SHP77 treated with DMSO at 0.1 percent for 48 hours (cell line): ENCODE results near the gene EFCAB10.
A peak's percentile ranks its signal among the peaks of the same experiment; 100 is the strongest.
"Not testable (repeated sequence)": the region's sequence is repeated elsewhere in the genome, so short reads cannot be mapped to it uniquely, and the experiment has no call there.

Experiments used
- DNase-seq: peaks from one replicate; lab custom pipeline; 2025; lab: John Stamatoyannopoulos, UW

EFCAB10 gene

DNA sequence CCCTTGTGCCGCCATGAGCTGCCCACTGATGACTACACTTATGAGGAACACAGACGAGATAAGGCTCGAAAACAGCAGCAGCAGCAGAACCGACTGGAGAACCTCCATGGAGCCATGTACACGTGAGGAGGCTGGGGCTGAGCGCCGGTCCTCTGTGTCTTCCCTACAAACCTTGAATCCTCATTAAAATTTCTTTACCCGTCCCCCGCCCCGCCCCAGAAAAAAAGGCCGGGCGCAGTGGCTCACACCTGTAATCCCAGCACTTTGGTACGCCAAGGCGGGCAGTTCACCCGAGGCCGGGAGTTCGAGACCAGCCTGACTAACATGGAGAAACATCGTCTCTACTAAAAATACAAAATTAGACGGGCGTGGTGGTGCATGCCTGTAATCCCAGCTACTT lies 50.7 kb downstream of the EFCAB10 start:
- DNase-seq = no peak

DNA sequence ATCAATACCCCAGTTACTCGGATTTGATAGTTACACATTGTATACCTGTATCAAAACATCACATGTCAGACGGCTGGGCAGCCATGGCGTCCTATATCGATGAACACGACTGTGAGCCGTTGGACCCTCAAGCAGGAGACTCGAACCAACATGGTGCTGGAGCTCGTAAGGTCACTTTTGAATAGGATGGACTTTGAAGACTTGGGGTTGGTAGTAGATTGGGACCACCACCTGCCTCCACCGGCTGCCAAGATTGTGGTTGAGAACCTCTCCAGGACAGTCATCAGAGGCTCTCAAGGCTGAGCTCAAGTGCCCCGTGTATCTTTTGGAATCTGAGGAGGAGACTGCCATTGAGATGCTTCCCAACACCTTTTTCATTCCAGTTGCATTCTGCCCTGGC lies 51.2 kb downstream of the EFCAB10 start:
- DNase-seq = no peak

DNA sequence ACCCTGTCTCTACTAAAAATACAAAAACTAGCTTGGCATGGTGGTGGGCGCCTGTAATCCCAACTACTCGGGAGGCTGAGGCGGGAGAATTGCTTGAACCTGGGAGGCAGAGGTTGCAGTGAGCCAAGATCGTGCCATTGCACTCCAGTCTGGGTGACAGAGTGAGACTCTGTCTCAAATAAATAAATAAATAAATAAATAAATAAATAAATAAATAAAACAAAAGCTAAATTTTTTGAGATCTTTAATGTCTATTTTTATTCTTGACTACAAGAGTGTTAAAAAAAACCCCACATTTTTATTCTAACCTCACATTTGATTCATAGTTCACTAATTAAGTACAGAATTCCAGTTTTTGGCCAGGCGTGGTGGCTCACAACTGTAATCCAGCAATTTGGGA lies 53.6 kb downstream of the EFCAB10 start:
- not testable (repeated sequence) for DNase-seq

DNA sequence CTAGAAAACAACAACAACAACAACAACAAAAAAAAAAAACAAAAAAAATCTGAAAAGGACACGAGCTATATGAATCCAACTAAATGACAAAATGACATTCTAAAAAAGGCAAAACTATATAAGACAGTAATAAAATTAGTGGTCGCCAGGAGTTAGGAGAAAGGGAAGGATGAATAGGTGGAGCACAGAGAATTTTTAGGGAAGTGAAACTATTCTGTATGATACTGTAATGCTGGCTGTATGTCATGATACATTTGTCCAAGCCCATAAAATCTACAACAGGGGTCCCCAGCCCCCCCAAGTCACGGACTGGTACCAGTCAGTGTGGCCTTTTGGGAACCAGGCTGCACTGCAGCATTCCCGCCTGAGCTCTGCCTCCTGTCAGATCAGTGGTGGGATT lies 56.5 kb downstream of the EFCAB10 start:
- DNase-seq = no peak

DNA sequence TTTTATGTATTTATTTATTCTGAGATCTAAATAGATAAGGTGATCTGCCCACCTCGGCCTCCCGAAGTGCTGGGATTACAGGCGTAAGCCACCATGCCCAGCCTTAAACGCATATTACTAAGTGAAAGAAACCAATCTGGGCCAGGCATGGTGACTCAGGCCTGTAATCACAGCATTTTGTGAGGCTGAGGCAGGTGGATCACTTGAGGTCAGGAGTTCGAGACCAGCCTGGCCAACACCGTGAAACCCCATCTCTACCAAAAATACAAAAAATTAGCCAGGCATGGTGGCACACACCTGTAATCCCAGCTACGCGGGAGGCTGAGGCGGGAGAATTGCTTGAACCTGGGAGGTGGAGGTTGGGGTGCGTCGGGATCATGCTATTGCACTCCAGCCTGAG lies 56.9 kb downstream of the EFCAB10 start:
- DNase-seq = not testable (repeated sequence)

DNA sequence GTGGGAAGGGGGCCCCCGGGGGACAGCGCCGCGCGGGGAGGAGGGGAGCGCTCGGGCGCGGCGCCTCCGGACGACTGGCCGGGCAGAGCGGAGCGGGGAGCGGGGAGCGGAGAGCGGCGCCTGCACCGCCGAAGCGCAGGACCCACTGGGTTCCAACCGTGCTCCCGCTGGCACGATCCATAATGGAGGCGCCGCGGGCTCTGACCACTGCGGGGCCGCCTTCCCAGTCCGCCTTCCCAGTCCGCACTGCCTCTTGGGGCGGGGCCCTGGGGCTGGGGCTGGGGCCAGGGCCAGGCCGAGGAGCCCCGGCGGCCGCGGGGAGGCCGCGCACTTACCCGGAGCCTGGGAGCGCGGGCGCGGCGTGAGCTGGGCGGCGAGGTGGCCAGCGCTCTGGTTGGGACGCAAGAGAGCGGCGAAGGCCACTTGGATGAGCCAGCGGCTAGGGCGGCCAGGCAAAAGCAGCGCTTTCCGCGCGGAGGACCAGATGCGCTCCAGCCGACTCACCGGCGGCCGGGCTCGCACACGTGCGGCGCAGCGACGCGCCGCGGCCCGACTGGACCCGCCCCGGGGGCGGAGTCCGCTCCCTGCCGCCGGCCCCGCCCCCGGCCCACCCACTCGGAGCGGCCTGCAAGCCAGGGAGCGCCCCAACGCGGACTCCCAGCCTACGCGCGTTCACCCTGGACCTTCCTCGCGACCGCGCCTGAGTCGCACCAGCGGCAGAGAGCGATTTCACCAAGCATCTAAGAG lies 59.4 kb downstream of the EFCAB10 start, which contains the start of gene PUS7:
PUS7 (minus strand) TSS at position 555 of the 747 bp plus-strand sequence. CDS start 13,759 bp downstream, outside the sequence.
- peak; percentile 28 for DNase-seq

DNA sequence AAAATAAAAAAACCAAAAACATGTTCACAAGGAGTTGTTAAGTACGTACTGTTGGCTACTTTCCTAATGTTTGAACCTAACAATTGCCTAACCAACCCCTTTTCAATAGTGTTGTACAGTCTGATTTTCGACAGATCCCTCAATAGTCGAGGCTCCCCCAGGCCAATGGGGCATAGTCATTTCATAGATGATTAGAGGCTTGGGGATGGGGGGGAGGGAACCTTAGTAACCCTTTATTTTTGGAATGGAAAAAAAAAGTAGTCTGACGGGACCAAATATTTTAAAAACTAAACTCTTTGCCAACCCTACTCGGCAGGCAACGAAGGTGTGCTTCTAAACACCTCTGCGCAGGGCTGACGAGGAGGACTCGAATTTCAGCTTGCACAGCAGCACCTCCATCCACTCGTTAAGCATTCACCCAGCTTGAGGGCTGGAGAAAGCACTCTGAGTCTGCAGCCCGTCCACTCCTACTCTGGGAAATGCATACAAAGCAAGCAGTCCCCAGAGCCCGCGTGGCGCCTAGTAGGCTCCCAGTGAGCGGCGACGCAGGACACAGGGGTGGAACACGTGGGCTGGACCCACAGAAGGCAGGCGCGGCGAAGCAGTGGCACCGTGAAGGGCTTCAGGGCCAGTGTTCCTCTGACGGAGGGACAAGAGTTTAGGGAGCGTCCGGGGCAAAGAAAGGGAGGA lies 60.1 kb downstream of the EFCAB10 start:
- no peak for DNase-seq

DNA sequence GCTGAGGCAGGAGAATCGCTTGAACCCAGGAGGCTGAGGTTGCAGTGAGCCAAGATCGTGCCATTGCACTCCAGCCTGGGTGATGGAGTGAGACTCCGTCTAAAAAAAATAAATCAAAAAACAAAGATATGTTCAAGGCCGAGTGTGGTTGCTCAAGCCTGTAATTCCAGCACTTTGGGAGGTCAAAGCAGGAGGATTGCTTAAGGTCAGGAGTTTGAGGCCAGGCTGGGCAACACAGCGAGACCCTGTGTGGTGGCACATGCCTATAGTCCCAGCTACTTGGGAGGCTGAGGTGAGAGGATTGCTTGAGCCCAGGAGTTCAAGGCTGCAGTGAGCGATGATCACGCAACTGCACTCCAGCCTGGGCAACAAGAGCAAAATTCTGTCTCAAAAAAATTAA lies 60.7 kb downstream of the EFCAB10 start:
- DNase-seq = not testable (repeated sequence)

DNA sequence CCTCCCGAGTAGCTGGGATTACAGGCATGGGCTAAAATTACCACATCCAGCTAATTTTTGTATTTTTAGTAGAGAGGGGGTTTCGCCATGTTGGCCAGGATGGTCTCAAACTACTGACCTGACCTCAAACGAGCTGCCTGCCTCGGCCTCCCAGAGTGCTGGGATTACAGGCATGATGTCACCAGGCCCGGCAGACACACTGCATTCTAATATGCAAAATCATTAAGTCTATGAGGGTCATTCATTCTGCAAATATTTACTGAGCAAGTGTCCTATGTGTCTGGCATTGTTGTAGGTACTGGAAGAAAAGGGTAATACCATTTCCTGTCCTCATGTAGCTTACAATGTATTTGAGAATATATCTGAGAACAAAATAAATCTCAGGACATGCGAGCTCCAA lies 61.9 kb downstream of the EFCAB10 start:
- no peak for DNase-seq

DNA sequence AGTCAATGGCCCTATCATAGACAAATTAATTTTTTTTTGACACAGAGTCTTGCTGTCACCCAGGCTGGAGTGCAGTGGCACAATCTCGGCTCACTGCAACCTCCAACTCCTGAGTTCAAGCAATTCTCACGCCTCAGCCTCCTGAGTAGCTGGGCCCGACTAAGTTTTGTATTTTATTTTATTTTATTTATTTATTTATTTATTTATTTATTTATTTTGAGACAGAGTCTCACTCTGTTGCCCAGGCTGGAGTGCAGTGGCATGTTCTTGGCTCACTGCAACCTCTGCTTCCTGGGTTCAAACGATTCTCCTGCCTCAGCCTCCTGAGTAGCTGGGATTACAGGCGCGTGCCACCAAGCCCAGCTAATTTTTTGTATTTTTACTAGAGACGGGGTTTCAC lies 65.7 kb downstream of the EFCAB10 start:
- not testable (repeated sequence) for DNase-seq
